ENCODE results near the gene MAPK13.

The MAPK13 gene

GRCh38 chr6:36145495-36145894, 15.2 kb downstream of the MAPK13 start:
- H3K9me3 ChIP-seq (ENCODE audit: control insufficient read depth, insufficient read depth, low read depth, low read length) = no peaks in the 10 kb centered on the region
- no peak overlapping the region for H3K27ac ChIP-seq (ENCODE audit: extremely low read depth, low read depth, low read length)
- no peaks in the 10 kb centered on the region for H3K4me1 ChIP-seq (ENCODE audit: control insufficient read depth, insufficient read depth, low read length)
- ChIA-PET CTCF (interaction anchor here (0.7 kb wide), 1 partner anchor 141 kb away, joined by 3 read pairs; no protein-coding TSS in a partner anchor), POLR2A (interaction anchor here (0.6 kb wide), 1 partner anchor 429 kb away, joined by 4 read pairs; no protein-coding TSS in a partner anchor)
- H3K36me3 ChIP-seq (ENCODE audit: control insufficient read depth in 2 of 2, insufficient read depth in 1 of 2, low read length in 2 of 2) = no peaks in the 10 kb centered on the region
- TF ChIP-seq ZNF561 (tag by site-specific recombination; IDR thresholded peaks at IDR 0.05; ENCODE audit: borderline replicate concordance) = no peak
- no peak for TF ChIP-seq ZNF843 (tag by site-specific recombination; IDR thresholded peaks at IDR 0.05)
- TF ChIP-seq ZNF600 (tag by site-specific recombination; IDR thresholded peaks at IDR 0.05) = no peak
- no peak for TF ChIP-seq EGR2 (tag by site-specific recombination; IDR thresholded peaks at IDR 0.05; ENCODE audit: low read depth)
- TF ChIP-seq ZNF654 (tag by site-specific recombination; IDR thresholded peaks at IDR 0.05; ENCODE audit: low read depth) = no peak
- TF ChIP-seq ZSCAN5A (tag by site-specific recombination; IDR thresholded peaks at IDR 0.05) = no peak
- TF ChIP-seq ZNF529 (tag by site-specific recombination; IDR thresholded peaks at IDR 0.05; ENCODE audit: insufficient replicate concordance) = no peak
- TF ChIP-seq SCRT1 (tag by site-specific recombination; IDR thresholded peaks at IDR 0.05; ENCODE audit: borderline replicate concordance) = no peak
- no peak for TF ChIP-seq ZBTB8A (tag by site-specific recombination; IDR thresholded peaks at IDR 0.05)
- no peak for TF ChIP-seq ZNF155 (tag by site-specific recombination; IDR thresholded peaks at IDR 0.05)
- TF ChIP-seq MEIS1 (CRISPR knock-in tag; IDR thresholded peaks at IDR 0.05; ENCODE audit: borderline replicate concordance) = no peak
- no peak for TF ChIP-seq ZNF324 (tag by site-specific recombination; IDR thresholded peaks at IDR 0.05)
- no peak for TF ChIP-seq KLF10 (tag by site-specific recombination; IDR thresholded peaks at IDR 0.05)
- TF ChIP-seq HOXD13 (CRISPR knock-in tag; IDR thresholded peaks at IDR 0.05; ENCODE audit: borderline replicate concordance) = no peak
- TF ChIP-seq ZNF19 (tag by site-specific recombination; IDR thresholded peaks at IDR 0.05; ENCODE audit: low read depth) = no peak
- TF ChIP-seq ZNF530 (tag by site-specific recombination; IDR thresholded peaks at IDR 0.05; ENCODE audit: low read depth) = no peak
- TF ChIP-seq ZNF514 (tag by site-specific recombination; IDR thresholded peaks at IDR 0.05) = no peak
- TF ChIP-seq ZNF292 (tag by site-specific recombination; IDR thresholded peaks at IDR 0.05; ENCODE audit: borderline replicate concordance, low read depth) = no peak
- TF ChIP-seq PBX3 (CRISPR knock-in tag; IDR thresholded peaks at IDR 0.05) = no peak
- H3K4me3 ChIP-seq (ENCODE audit: low read depth, low read length) = no peak overlapping the region

- POLR2A ChIA-PET = interaction anchor here (0.6 kb wide), 1 partner anchor 100 kb away, joined by 3 read pairs; no protein-coding TSS in a partner anchor
Measured at GRCh38 chr6:36147294-36147693, 17.0 kb downstream of the MAPK13 start.

More at GRCh38 chr6:36147294-36147693, 17.0 kb downstream of the MAPK13 start:
- no peak overlapping the region for H3K27ac ChIP-seq (ENCODE audit: extremely low read depth, low read depth, low read length)
- H3K9me3 ChIP-seq (ENCODE audit: control insufficient read depth, insufficient read depth, low read depth, low read length) = no peaks in the 10 kb centered on the region
- no peak overlapping the region for H3K4me3 ChIP-seq (ENCODE audit: low read depth, low read length)
- TF ChIP-seq ZNF362 (tag by site-specific recombination; IDR thresholded peaks at IDR 0.05) = no peak
- TF ChIP-seq EGR2 (tag by site-specific recombination; IDR thresholded peaks at IDR 0.05; ENCODE audit: low read depth) = peak; percentile 41; the same call in 1 of the 2 replicates
- no peak for TF ChIP-seq ZNF692 (tag by site-specific recombination; IDR thresholded peaks at IDR 0.05)
- TF ChIP-seq ZNF626 (tag by site-specific recombination; IDR thresholded peaks at IDR 0.05) = no peak
- no peaks in the 10 kb centered on the region for H3K36me3 ChIP-seq (ENCODE audit: control insufficient read depth in 2 of 2, insufficient read depth in 1 of 2, low read length in 2 of 2)
- H3K4me1 ChIP-seq (ENCODE audit: control insufficient read depth, insufficient read depth, low read length) = no peaks in the 10 kb centered on the region
- CTCF ChIA-PET = interaction anchor here (1.6 kb wide), 1 partner anchor 8 kb away, joined by 6 read pairs; no protein-coding TSS in a partner anchor

All from HEK293 (cell line).